Ovary (tissue), 9 donors: ENCODE measurements around the gene LAD1. TPM values are rescaled to one million over a fixed set of nuclear protein-coding genes. Genes with fewer than 3 reads are reported as not detected.

Experiments used
- DNase-seq, 5 donors: peaks; one replicate each; pipeline ENCODE4 v3.0.0-alpha.2; 2019 to 2020
- H3K27ac ChIP-seq, 2 donors: fragments of 200-600 bp; one replicate each; pipeline versions ENCODE4 v1.5.1 to v1.8.0; 2019 to 2022
- H3K27me3 ChIP-seq: fragments of 200-600 bp; one replicate; pipeline ENCODE4 v1.8.0; 2022
- H3K36me3 ChIP-seq: fragments of 200-600 bp; sonication (generic); one replicate; pipeline ENCODE4 v1.5.1; 2019
- H3K4me1 ChIP-seq: one replicate; pipeline ENCODE4 v1.8.1; 2013; ENCODE audit warnings: mild to moderate bottlenecking, moderate library complexity; ENCODE audit not compliant: insufficient read depth
- H3K4me3 ChIP-seq: fragments of 200-600 bp; sonication (generic); one replicate; pipeline ENCODE4 v1.5.1; 2017
- H3K9me3 ChIP-seq, 2 donors: fragments of 200-600 bp in 1 of 2; sonication (generic) in 1 of 2; one replicate each; pipeline versions ENCODE4 v1.5.1 to v1.8.1; 2013 to 2019; ENCODE audit warnings: mild to moderate bottlenecking in 1 of 2, moderate library complexity in 1 of 2
- CTCF ChIP-seq, 3 donors: fragments of 450-650 bp in 2 of 3; fragments of 200-600 bp in 1 of 3; IDR thresholded peaks; one replicate each; pipeline versions ENCODE4 v1.5.1 to v1.8.0; 2016 to 2022; ENCODE audit warnings: antibody characterized with exemption in 3 of 3, mild to moderate bottlenecking in 1 of 3
- EP300 ChIP-seq: sonication (generic); formaldehyde crosslinking; IDR thresholded peaks from one replicate; pipeline ENCODE4 v1.6.1; 2017; ENCODE audit warnings: antibody characterized with exemption
- POLR2A ChIP-seq: fragments of 450-650 bp; IDR thresholded peaks from one replicate; pipeline ENCODE4 v1.6.1; 2017; ENCODE audit warnings: antibody characterized with exemption, mild to moderate bottlenecking, moderate library complexity
- WGBS, 3 donors: extraction: QIAGEN DNeasy Blood & Tissue Kit in 1 of 3; methylation state at CpG; one replicate each; pipeline versions ENCODE4 v1.1.5 to v1.1.7; 2013 to 2017; 5-methylcytosine and 5-hydroxymethylcytosine counted together
- intact Hi-C, 4 donors: fragments of 100-400 bp; cut with DNase I; formaldehyde crosslinking; loops; one replicate each; pipeline versions ENCODE4 v1.11.0 to v1.15.1; 2022 to 2023
- polyA plus RNA-seq, 2 donors: library from polyadenylated mRNA; stranded (reverse); fragments of 200-250 nt in 1 of 2; fragments of 350-450 nt in 1 of 2; fragmentation: Illumina TruSeq in 1 of 2; extraction: RNeasy Lipid Tissue Mini Kit (QIAGEN cat#74804) in 1 of 2; gene quantifications; one replicate each; pipeline ENCODE4 v1.2.3, GENCODE V29; 2013 to 2014
- total RNA-seq, 7 donors: library from RNA; depleted of rRNA in 2 of 7; stranded (reverse); fragments of >200 nt in 2 of 7; fragmentation: NEBNext Ultra II Directional in 3 of 7; extraction: Animal tissue kit (Norgen Biotek cat#: 25700) in 3 of 7; gene quantifications; one replicate each; pipeline versions ENCODE4 v1.1.0 to v1.2.4, GENCODE V29; 2016 to 2023
- donor health status: DM: no; HTN: no; CAD: no; lungs with moderate emphysema.
- donor health status: DM: no; HTN: no; CAD: no.
- donor health status: Bipolar disorder and iron deficiency.
- donor health status: DM: yes; HTN: yes; CAD: no.
- donor health status: DM: no; HTN: no; CAD: no.
- donor health status: DM: yes; HTN: yes; CAD: no.

Gene LAD1
- total and polyA plus RNA-seq, 9 donors, result 0.13 to 9.8 (median 2.1) TPM; not detected in 2

GRCh38 chr1:201347498-201348210, 51.5 kb downstream of the LAD1 start:
- DNase-seq, result no peak
- no peaks in the 10 kb centered on the region for H3K9me3 ChIP-seq
- WGBS, 3 donors, result 31 to 35% (median 31%) methylated on average over 7 of the region's 7 CpGs

GRCh38 chr1:201346987-201347386, 52.1 kb downstream of the LAD1 start:
- no peak overlapping the region for H3K4me3 ChIP-seq
- TF ChIP-seq CTCF (IDR thresholded peaks at IDR 0.05) (no peak), POLR2A (no peak), EP300 (no peak)
- WGBS, 3 donors, result 19 to 25% (median 19%) methylated on average over 2 of the region's 2 CpGs
- no peak overlapping the region for H3K27ac ChIP-seq
- H3K27me3 ChIP-seq, result no peaks in the 10 kb centered on the region
- intact Hi-C loops, result no loop called here
- DNase-seq, result no peak
- no peaks in the 10 kb centered on the region for H3K4me1 ChIP-seq
- H3K9me3 ChIP-seq, result no peaks in the 10 kb centered on the region
- H3K36me3 ChIP-seq, result no peaks in the 10 kb centered on the region

More at GRCh38 chr1:201347498-201348210, 51.5 kb downstream of the LAD1 start:
- Histone ChIP-seq H3K27ac (no peak overlapping the region), H3K27me3 (no peaks in the 10 kb centered on the region), H3K4me1 (no peaks in the 10 kb centered on the region), H3K4me3 (no peak overlapping the region), H3K36me3 (no peaks in the 10 kb centered on the region)
- no peak for TF ChIP-seq EP300
- no peak for TF ChIP-seq POLR2A
- no peak for TF ChIP-seq CTCF (IDR thresholded peaks at IDR 0.05)
- intact Hi-C loops, result no loop called here

- Histone ChIP-seq H3K27ac (no peak overlapping the region), H3K4me3 (no peak overlapping the region), H3K36me3 (no peaks in the 10 kb centered on the region), H3K27me3 (no peaks in the 10 kb centered on the region), H3K9me3 (no peaks in the 10 kb centered on the region), H3K4me1 (no peaks in the 10 kb centered on the region)
- intact Hi-C loops, result no loop called here
- DNase-seq, result peak in 1 of 5 donors; percentile 1
- 57 to 68% (median 65%) methylated on average over 5 of the region's 5 CpGs for WGBS, 3 donors
- TF ChIP-seq EP300, result no peak
- TF ChIP-seq CTCF (IDR thresholded peaks at IDR 0.05), result no peak
- TF ChIP-seq POLR2A, result no peak
These were observed 52.7 kb downstream of the LAD1 start for GRCh38 chr1:201346337-201346939.

- no peaks in the 10 kb centered on the region for H3K9me3 ChIP-seq
- no peak overlapping the region for H3K27ac ChIP-seq
- no peaks in the 10 kb centered on the region for H3K4me1 ChIP-seq
- H3K36me3 ChIP-seq, result no peaks in the 10 kb centered on the region
- intact Hi-C loops, result no loop called here
- no peaks in the 10 kb centered on the region for H3K27me3 ChIP-seq
- 90 to 95% (median 91%) methylated on average over 5 of the region's 5 CpGs for WGBS, 3 donors
- H3K4me3 ChIP-seq, result no peak overlapping the region
- TF ChIP-seq CTCF (IDR thresholded peaks at IDR 0.05), result no peak
- no peak for TF ChIP-seq POLR2A
- TF ChIP-seq EP300, result no peak
- no peak for DNase-seq
These were observed 54.1 kb downstream of the LAD1 start for GRCh38 chr1:201345081-201345355.
